Vagina (tissue), 2 donors: ENCODE data around the gene GGCX. TPM values are rescaled to one million over a fixed set of nuclear protein-coding genes. Genes with fewer than 3 reads are reported as not detected.

Source experiments
- DNase-seq, 2 donors: peaks; one replicate each; pipeline ENCODE4 v3.0.0-alpha.2; 2017; ENCODE audit errors: extremely low spot score in 2 of 2
- H3K27ac ChIP-seq: fragments of 200-600 bp; sonication (generic); one replicate; pipeline ENCODE4 v1.5.1; 2019
- H3K27me3 ChIP-seq: fragments of 200-600 bp; sonication (generic); one replicate; pipeline ENCODE4 v1.5.1; 2019
- H3K36me3 ChIP-seq, 2 donors: fragments of 200-600 bp; sonication (generic); one replicate each; pipeline ENCODE4 v1.5.1; 2017 to 2019
- H3K4me1 ChIP-seq: fragments of 200-600 bp; sonication (generic); one replicate; pipeline ENCODE4 v1.5.1; 2019
- H3K4me3 ChIP-seq, 2 donors: fragments of 200-600 bp; sonication (generic); 1 replicate in 1 of 2; 2 replicates in 1 of 2; pipeline ENCODE4 v1.5.1; 2016 to 2019
- H3K9me3 ChIP-seq: fragments of 200-600 bp; sonication (generic); one replicate; pipeline ENCODE4 v1.5.1; 2019
- CTCF ChIP-seq, 3 experiments: fragments of 450-650 bp in 2 of 3; fragments of 200-600 bp in 1 of 3; sonication (generic) in 1 of 3; IDR thresholded peaks; one replicate each; pipeline ENCODE4 v1.5.1; 2017 to 2019; ENCODE audit warnings: antibody characterized with exemption in 3 of 3, mild to moderate bottlenecking in 2 of 3, moderate library complexity in 2 of 3
- POLR2A ChIP-seq, 2 donors: fragments of 450-650 bp; IDR thresholded peaks; one replicate each; pipeline ENCODE4 v1.6.1; 2017; ENCODE audit warnings: antibody characterized with exemption in 2 of 2, mild to moderate bottlenecking in 2 of 2, moderate library complexity in 2 of 2
- POLR2AphosphoS5 ChIP-seq, 2 donors: sonication (generic); formaldehyde crosslinking; IDR thresholded peaks; one replicate each; pipeline ENCODE4 v1.9.0; 2017; ENCODE audit warnings: antibody characterized with exemption in 2 of 2, mild to moderate bottlenecking in 2 of 2, low read depth in 1 of 2; ENCODE audit not compliant: insufficient read depth in 1 of 2
- intact Hi-C: fragments of 100-400 bp; cut with DNase I; formaldehyde crosslinking; loops from one replicate; pipeline ENCODE4 v1.15.1; 2023
- small RNA-seq: library from RNA; depleted of rRNA; stranded (forward); fragments of <200 nt; gene quantifications from one replicate; pipeline ENCODE3, GENCODE V24; 2016
- total RNA-seq: library from RNA; depleted of rRNA; stranded (reverse); fragments of >200 nt; gene quantifications from one replicate; pipeline ENCODE4 v1.2.3, GENCODE V29; 2016

GGCX gene
- total RNA-seq, 1 donor from 2014 or later = 18.2 TPM

GRCh38 chr2:85503168-85503850 lies 58.0 kb downstream of the GGCX start:
- no peak for DNase-seq
- H3K27ac ChIP-seq = peak overlapping the region; percentile 80
- H3K36me3 ChIP-seq = no peaks in the 10 kb centered on the region
- H3K27me3 ChIP-seq = no peaks in the 10 kb centered on the region
- intact Hi-C loops = no loop called here
- no peak overlapping the region for H3K4me3 ChIP-seq
- H3K4me1 ChIP-seq = peaks cover 59% of the 10 kb centered on the region
- H3K9me3 ChIP-seq = no peaks in the 10 kb centered on the region
- TF ChIP-seq POLR2A (IDR thresholded peaks at IDR 0.05) (no peak), CTCF (IDR thresholded peaks at IDR 0.05) (no peak), POLR2AphosphoS5 (IDR thresholded peaks at IDR 0.05; ENCODE audit: insufficient read depth in 1 of 2, low read depth in 1 of 2) (no peak)

GRCh38 chr2:85502720-85503119 lies 58.6 kb downstream of the GGCX start:
- intact Hi-C loops = no loop called here
- TF ChIP-seq CTCF (IDR thresholded peaks at IDR 0.05) (no peak), POLR2AphosphoS5 (IDR thresholded peaks at IDR 0.05; ENCODE audit: insufficient read depth in 1 of 2, low read depth in 1 of 2) (no peak), POLR2A (IDR thresholded peaks at IDR 0.05) (no peak)
- Histone ChIP-seq H3K4me3 (no peak overlapping the region), H3K9me3 (no peaks in the 10 kb centered on the region), H3K36me3 (no peaks in the 10 kb centered on the region), H3K27ac (peak overlapping the region; percentile 80), H3K27me3 (no peaks in the 10 kb centered on the region), H3K4me1 (peaks cover 59% of the 10 kb centered on the region)
- no peak for DNase-seq

GRCh38 chr2:85501248-85501647 lies 60.0 kb downstream of the GGCX start:
- Histone ChIP-seq H3K9me3 (no peaks in the 10 kb centered on the region), H3K36me3 (no peaks in the 10 kb centered on the region), H3K27me3 (no peaks in the 10 kb centered on the region), H3K4me3 (no peak overlapping the region), H3K27ac (no peak overlapping the region), H3K4me1 (peaks cover 55% of the 10 kb centered on the region)
- intact Hi-C loops = no loop called here
- no peak for TF ChIP-seq CTCF (IDR thresholded peaks at IDR 0.05)
- DNase-seq = no peak

GRCh38 chr2:85497944-85498630 lies 63.2 kb downstream of the GGCX start:
- Histone ChIP-seq H3K4me1 (peaks cover 24% of the 10 kb centered on the region), H3K27ac (no peak overlapping the region), H3K4me3 (no peak overlapping the region), H3K9me3 (no peaks in the 10 kb centered on the region), H3K27me3 (no peaks in the 10 kb centered on the region), H3K36me3 (no peaks in the 10 kb centered on the region)
- no peak for DNase-seq
- no peak for TF ChIP-seq POLR2A (IDR thresholded peaks at IDR 0.05)
- TF ChIP-seq CTCF (IDR thresholded peaks at IDR 0.05) = no peak
- TF ChIP-seq POLR2AphosphoS5 (IDR thresholded peaks at IDR 0.05; ENCODE audit: insufficient read depth in 1 of 2, low read depth in 1 of 2) = no peak
- intact Hi-C loops = no loop called here

GRCh38 chr2:85496436-85496835 lies 64.9 kb downstream of the GGCX start:
- intact Hi-C loops = no loop called here
- H3K4me3 ChIP-seq = no peak overlapping the region
- DNase-seq = no peak
- no peak overlapping the region for H3K27ac ChIP-seq
- H3K27me3 ChIP-seq = no peaks in the 10 kb centered on the region
- H3K36me3 ChIP-seq = no peaks in the 10 kb centered on the region
- peaks cover 14% of the 10 kb centered on the region for H3K4me1 ChIP-seq
- TF ChIP-seq POLR2AphosphoS5 (IDR thresholded peaks at IDR 0.05; ENCODE audit: insufficient read depth in 1 of 2, low read depth in 1 of 2) (no peak), POLR2A (IDR thresholded peaks at IDR 0.05) (no peak)
- no peaks in the 10 kb centered on the region for H3K9me3 ChIP-seq

Small RNA genes lying within 50 kb of the gene (small RNA-seq; reads per million reads assigned to genes)
- gene RN7SL126P = not detected

Other genes with a start within 250 kb of the GGCX start
- gene TGOLN2, start 233.5 kb downstream of the GGCX start, total RNA-seq = 96.0 TPM
- 62.1 TPM for gene RETSAT, start 207.0 kb downstream of the GGCX start, total RNA-seq
- gene ELMOD3, start 206.7 kb downstream of the GGCX start, total RNA-seq = 44.7 TPM
- 165 TPM for gene CAPG, start 151.1 kb downstream of the GGCX start, total RNA-seq
- not detected for gene SH2D6, start 142.8 kb downstream of the GGCX start, total RNA-seq
- 177 TPM for gene MAT2A, start 22.3 kb downstream of the GGCX start, total RNA-seq
- 46.2 TPM for gene VAMP8, start 16.1 kb upstream of the GGCX start, total RNA-seq
- 42.5 TPM for gene VAMP5, start 22.9 kb upstream of the GGCX start, total RNA-seq
- gene RNF181, start 34.3 kb upstream of the GGCX start, total RNA-seq = 107 TPM
- gene TMEM150A, start 41.2 kb upstream of the GGCX start, total RNA-seq = 22.6 TPM
- 12.0 TPM for gene C2orf68, start 50.6 kb upstream of the GGCX start, total RNA-seq
- gene USP39, start 54.7 kb upstream of the GGCX start, total RNA-seq = 94.8 TPM
- gene SFTPB, start 106.7 kb upstream of the GGCX start, total RNA-seq = not detected
- 3.2 TPM for gene GNLY, start 132.9 kb upstream of the GGCX start, total RNA-seq
- 66.5 TPM for gene ATOH8, start 192.5 kb upstream of the GGCX start, total RNA-seq